Measurements from ENCODE around the gene GP2.

GP2 gene

DNA sequence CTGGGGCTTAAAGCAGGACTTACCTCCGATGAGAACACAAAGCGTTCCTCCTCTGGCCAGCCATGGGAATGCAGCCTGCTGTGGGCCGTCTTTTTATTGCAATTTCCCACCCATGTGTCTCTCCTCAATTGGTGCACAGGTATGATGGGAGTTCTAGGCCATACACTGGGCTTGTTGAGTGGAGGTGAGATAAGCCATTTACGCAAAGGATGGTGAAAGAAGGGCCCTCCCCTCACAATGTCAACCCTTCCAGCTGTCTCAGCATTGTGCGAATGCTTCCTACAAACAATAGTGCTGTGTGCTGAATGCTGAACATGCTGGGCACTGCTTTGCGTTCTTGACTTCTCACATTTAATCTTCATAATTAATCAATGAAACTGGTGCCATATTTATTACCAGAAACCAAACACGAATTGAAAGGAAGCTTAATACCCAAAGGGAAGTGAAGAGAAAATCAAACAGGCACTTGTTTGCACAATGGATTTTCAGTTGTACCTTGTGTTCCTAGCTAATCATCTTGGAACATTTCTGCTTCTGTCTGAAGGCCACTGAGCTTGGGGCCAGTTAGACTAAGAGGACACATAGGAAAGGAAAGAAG lies at the start of gene GP2:
GP2 (minus strand) TSS at position 70 of the 598 bp plus-strand sequence. CDS start 1,082 bp downstream, outside the sequence.
- DNase-seq (ENCODE audit: low read depth, low spot score) = no peak
- no peak for TF ChIP-seq SUZ12 (IDR thresholded peaks at IDR 0.05; ENCODE audit: extremely low read depth, insufficient read depth, insufficient read length)
- no peak for TF ChIP-seq ZNF274 (IDR thresholded peaks at IDR 0.05; ENCODE audit: low read depth, low read length)
- no peak for TF ChIP-seq YY1 (IDR thresholded peaks at IDR 0.05; ENCODE audit: insufficient read depth, insufficient read length)
- no peaks in the 10 kb centered on the region for H3K27me3 ChIP-seq (ENCODE audit: insufficient read depth, insufficient read length)

DNA sequence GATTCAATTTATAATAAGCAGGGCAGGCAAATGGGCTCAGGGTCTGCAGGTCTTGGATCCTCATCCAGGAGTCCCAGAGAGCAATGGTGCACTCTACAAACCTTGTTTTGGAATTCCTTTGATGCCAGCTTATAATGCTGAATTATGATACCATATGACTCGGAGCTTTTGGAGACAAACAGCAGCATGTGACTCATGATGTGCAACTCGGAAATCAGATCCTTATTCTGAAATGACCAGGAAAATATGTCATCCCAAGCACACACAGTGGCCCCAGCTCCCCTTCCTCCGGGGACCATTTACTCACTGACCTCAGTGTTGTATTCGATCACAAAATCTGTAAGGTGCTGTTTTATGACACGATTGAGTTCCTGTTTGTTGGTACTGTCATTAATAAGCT lies 45.4 kb upstream of the GP2 start:
- Histone ChIP-seq H3K4me3 (ENCODE audit: insufficient read length, low read depth) (no peak overlapping the region), H3K9ac (ENCODE audit: insufficient read length, low read depth) (no peak overlapping the region), H3K27me3 (ENCODE audit: insufficient read depth, insufficient read length) (no peaks in the 10 kb centered on the region), H3K4me1 (ENCODE audit: insufficient read depth, insufficient read length) (no peaks in the 10 kb centered on the region), H3K9me3 (ENCODE audit: insufficient read depth, low read length) (no peaks in the 10 kb centered on the region), H3K36me3 (ENCODE audit: insufficient read depth, insufficient read length, low read length) (no peaks in the 10 kb centered on the region)
- no peak for DNase-seq (ENCODE audit: low read depth, low spot score)
- TF ChIP-seq ZNF274 (IDR thresholded peaks at IDR 0.05; ENCODE audit: low read depth, low read length) (no peak), YY1 (IDR thresholded peaks at IDR 0.05; ENCODE audit: insufficient read depth, insufficient read length) (no peak), SUZ12 (IDR thresholded peaks at IDR 0.05; ENCODE audit: extremely low read depth, insufficient read depth, insufficient read length) (no peak)

More for the DNA sequence above, at the start of gene GP2:
- H3K4me3 ChIP-seq (ENCODE audit: insufficient read length, low read depth) = no peak within 1 kb of the TSS
- no peaks in the 10 kb centered on the region for H3K9me3 ChIP-seq (ENCODE audit: insufficient read depth, low read length)
- H3K4me1 ChIP-seq (ENCODE audit: insufficient read depth, insufficient read length) = no peaks in the 10 kb centered on the region
- no peaks in the 10 kb centered on the region for H3K36me3 ChIP-seq (ENCODE audit: insufficient read depth, insufficient read length, low read length)
- no peak within 1 kb of the TSS for H3K9ac ChIP-seq (ENCODE audit: insufficient read length, low read depth)

DNA sequence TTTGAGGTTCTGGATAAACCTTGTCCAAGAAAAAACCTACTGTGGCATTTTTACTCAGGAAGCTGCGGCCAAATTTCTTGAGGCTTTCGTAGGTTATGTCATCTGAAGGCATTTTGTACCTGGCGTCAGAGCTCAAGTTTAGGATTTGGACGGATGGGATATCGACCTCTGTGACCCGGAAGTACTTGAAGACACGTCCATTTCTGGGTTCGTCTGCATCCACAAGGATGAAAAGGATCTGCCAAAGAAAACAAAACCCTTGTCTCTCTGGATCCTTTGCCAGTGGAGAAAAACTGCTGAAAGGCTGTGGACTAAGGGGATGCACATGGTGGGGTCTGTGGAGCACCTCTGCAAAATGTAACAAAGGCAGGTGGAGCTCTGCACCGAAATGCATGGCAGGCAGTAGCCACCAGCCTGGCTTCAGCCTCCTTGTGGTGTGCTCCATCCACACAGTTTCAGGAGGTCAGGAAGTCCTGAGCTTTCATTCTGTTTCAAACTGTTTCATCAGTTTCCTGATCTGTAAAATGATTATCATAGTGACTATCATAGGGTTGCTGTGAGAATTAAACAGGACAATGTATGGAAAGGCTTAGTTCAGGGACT lies 42.2 kb upstream of the GP2 start:
- Histone ChIP-seq H3K4me1 (ENCODE audit: insufficient read depth, insufficient read length) (no peaks in the 10 kb centered on the region), H3K9ac (ENCODE audit: insufficient read length, low read depth) (no peak overlapping the region), H3K4me3 (ENCODE audit: insufficient read length, low read depth) (no peak overlapping the region), H3K9me3 (ENCODE audit: insufficient read depth, low read length) (no peaks in the 10 kb centered on the region), H3K27me3 (ENCODE audit: insufficient read depth, insufficient read length) (no peaks in the 10 kb centered on the region), H3K36me3 (ENCODE audit: insufficient read depth, insufficient read length, low read length) (no peaks in the 10 kb centered on the region)
- no peak for DNase-seq (ENCODE audit: low read depth, low spot score)
- TF ChIP-seq SUZ12 (IDR thresholded peaks at IDR 0.05; ENCODE audit: extremely low read depth, insufficient read depth, insufficient read length) = no peak
- TF ChIP-seq YY1 (IDR thresholded peaks at IDR 0.05; ENCODE audit: insufficient read depth, insufficient read length) = no peak
- TF ChIP-seq ZNF274 (IDR thresholded peaks at IDR 0.05; ENCODE audit: low read depth, low read length) = no peak

DNA sequence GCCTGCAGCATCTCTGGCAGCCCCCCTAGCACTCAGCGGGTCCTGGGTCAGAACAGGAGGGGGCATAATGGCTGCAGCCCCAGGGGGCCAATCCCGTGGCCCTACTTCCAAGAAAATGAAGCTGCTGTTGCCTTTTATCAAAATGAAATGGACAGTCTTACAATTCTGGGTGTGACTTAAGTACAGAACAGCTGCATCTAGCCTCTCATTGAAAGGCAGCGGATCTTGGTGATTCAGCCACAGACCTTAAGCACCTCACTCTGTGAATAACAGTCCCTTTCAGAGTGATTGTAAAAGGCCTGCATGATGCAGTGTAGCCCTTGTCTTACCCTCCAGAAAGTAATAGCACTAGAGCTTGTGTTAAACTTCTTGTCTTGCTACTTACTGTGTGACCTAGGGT lies 36.7 kb upstream of the GP2 start:
- no peak overlapping the region for H3K9ac ChIP-seq (ENCODE audit: insufficient read length, low read depth)
- no peaks in the 10 kb centered on the region for H3K36me3 ChIP-seq (ENCODE audit: insufficient read depth, insufficient read length, low read length)
- DNase-seq (ENCODE audit: low read depth, low spot score) = no peak
- H3K9me3 ChIP-seq (ENCODE audit: insufficient read depth, low read length) = no peaks in the 10 kb centered on the region
- TF ChIP-seq YY1 (IDR thresholded peaks at IDR 0.05; ENCODE audit: insufficient read depth, insufficient read length) (no peak), ZNF274 (IDR thresholded peaks at IDR 0.05; ENCODE audit: low read depth, low read length) (no peak), SUZ12 (IDR thresholded peaks at IDR 0.05; ENCODE audit: extremely low read depth, insufficient read depth, insufficient read length) (no peak)
- H3K4me1 ChIP-seq (ENCODE audit: insufficient read depth, insufficient read length) = no peaks in the 10 kb centered on the region
- no peak overlapping the region for H3K4me3 ChIP-seq (ENCODE audit: insufficient read length, low read depth)
- H3K27me3 ChIP-seq (ENCODE audit: insufficient read depth, insufficient read length) = no peaks in the 10 kb centered on the region

DNA sequence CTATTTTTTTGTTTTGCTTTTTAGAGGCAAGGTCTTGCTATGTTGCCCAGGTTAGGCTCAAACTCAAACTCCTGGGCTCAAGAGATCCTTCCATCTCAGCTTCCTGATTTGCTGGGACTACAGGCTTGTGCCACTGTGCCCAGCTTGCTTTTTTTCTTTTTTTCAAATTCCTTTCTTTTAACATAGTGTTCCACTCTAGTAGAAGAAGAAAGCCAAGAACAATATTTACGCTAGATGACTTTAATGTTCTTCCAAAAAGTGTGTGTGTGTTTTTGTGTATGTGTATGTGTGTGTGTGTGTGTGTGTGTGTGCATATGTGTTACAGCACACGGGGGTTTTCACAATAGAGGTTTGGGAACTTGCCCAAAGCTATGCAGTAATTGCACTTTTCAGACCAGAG lies 35.9 kb upstream of the GP2 start:
- no peak for DNase-seq (ENCODE audit: low read depth, low spot score)
- H3K9me3 ChIP-seq (ENCODE audit: insufficient read depth, low read length) = no peaks in the 10 kb centered on the region
- H3K4me3 ChIP-seq (ENCODE audit: insufficient read length, low read depth) = no peak overlapping the region
- TF ChIP-seq SUZ12 (IDR thresholded peaks at IDR 0.05; ENCODE audit: extremely low read depth, insufficient read depth, insufficient read length) = no peak
- no peak for TF ChIP-seq ZNF274 (IDR thresholded peaks at IDR 0.05; ENCODE audit: low read depth, low read length)
- no peak for TF ChIP-seq YY1 (IDR thresholded peaks at IDR 0.05; ENCODE audit: insufficient read depth, insufficient read length)
- H3K36me3 ChIP-seq (ENCODE audit: insufficient read depth, insufficient read length, low read length) = no peaks in the 10 kb centered on the region
- no peaks in the 10 kb centered on the region for H3K4me1 ChIP-seq (ENCODE audit: insufficient read depth, insufficient read length)
- H3K27me3 ChIP-seq (ENCODE audit: insufficient read depth, insufficient read length) = no peaks in the 10 kb centered on the region
- H3K9ac ChIP-seq (ENCODE audit: insufficient read length, low read depth) = no peak overlapping the region

DNA sequence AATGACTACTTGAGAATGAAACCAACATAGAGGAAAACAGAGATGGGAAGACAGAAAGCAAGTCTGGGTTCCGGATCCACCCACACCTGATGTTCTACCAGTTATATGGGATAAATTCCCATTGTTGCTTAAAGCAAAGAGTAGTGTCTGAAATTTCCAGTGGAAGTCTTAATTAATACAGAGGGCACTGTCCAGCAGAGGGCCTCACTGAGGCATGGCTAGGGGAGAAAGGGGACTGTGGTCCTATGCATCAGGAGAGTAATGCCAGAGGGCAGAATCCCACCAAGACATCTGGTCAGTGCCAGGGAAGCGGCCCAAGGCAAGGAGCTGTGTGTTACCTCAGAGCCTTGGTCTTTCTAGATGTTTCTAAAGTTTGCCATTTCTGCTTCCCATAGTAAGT lies 32.7 kb upstream of the GP2 start:
- no peak for TF ChIP-seq ZNF274 (IDR thresholded peaks at IDR 0.05; ENCODE audit: low read depth, low read length)
- no peak for TF ChIP-seq YY1 (IDR thresholded peaks at IDR 0.05; ENCODE audit: insufficient read depth, insufficient read length)
- TF ChIP-seq SUZ12 (IDR thresholded peaks at IDR 0.05; ENCODE audit: extremely low read depth, insufficient read depth, insufficient read length) = no peak
- Histone ChIP-seq H3K4me1 (ENCODE audit: insufficient read depth, insufficient read length) (no peaks in the 10 kb centered on the region), H3K36me3 (ENCODE audit: insufficient read depth, insufficient read length, low read length) (no peaks in the 10 kb centered on the region), H3K27me3 (ENCODE audit: insufficient read depth, insufficient read length) (no peaks in the 10 kb centered on the region), H3K9me3 (ENCODE audit: insufficient read depth, low read length) (no peaks in the 10 kb centered on the region; the same call in 1 of the 2 replicates), H3K9ac (ENCODE audit: insufficient read length, low read depth) (no peak overlapping the region), H3K4me3 (ENCODE audit: insufficient read length, low read depth) (no peak overlapping the region)
- no peak for DNase-seq (ENCODE audit: low read depth, low spot score)

DNA sequence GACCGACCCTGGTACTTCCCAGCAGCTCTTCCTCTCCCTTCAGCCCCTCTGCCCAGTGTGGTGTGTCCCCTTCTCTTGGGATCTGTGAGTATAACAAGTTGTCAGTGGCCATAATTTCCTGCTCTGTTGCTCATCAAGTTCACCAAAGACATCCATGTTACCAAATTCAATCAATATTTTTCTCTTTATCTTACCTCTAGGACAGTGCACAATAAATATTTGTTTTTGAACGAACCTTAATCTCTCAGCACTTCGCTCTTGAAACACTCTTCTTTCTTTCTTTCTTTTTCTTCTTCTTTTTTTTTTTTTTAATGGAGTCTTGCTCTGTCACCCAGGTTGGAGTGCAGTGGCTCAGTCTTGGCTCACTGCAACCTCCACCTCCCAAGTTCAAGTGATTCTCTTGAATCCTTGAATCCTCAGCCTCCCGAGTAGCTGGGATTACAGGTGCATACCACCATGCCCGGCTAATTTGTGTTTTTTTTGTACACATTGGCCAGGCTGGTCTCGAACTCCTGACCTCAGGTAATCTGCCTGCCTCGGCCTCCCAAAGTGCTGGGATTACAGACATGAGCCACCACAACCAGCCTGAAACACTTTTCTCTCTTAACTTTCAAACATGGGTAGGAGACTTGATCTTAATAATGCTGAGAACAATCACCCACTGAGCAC lies 27.9 kb upstream of the GP2 start:
- DNase-seq (ENCODE audit: low read depth, low spot score) = no peak
- TF ChIP-seq SUZ12 (IDR thresholded peaks at IDR 0.05; ENCODE audit: extremely low read depth, insufficient read depth, insufficient read length) = no peak
- no peak for TF ChIP-seq YY1 (IDR thresholded peaks at IDR 0.05; ENCODE audit: insufficient read depth, insufficient read length)
- TF ChIP-seq ZNF274 (IDR thresholded peaks at IDR 0.05; ENCODE audit: low read depth, low read length) = no peak
- Histone ChIP-seq H3K27me3 (ENCODE audit: insufficient read depth, insufficient read length) (no peaks in the 10 kb centered on the region), H3K36me3 (ENCODE audit: insufficient read depth, insufficient read length, low read length) (no peaks in the 10 kb centered on the region), H3K9me3 (ENCODE audit: insufficient read depth, low read length) (no peaks in the 10 kb centered on the region; the same call in 1 of the 2 replicates), H3K9ac (ENCODE audit: insufficient read length, low read depth) (no peak overlapping the region), H3K4me1 (ENCODE audit: insufficient read depth, insufficient read length) (peaks cover 5% of the 10 kb centered on the region), H3K4me3 (ENCODE audit: insufficient read length, low read depth) (no peak overlapping the region)
